ENCODE data around the gene ST6GALNAC3.
"Not testable (repeated sequence)": the region's sequence is repeated elsewhere in the genome, so short reads cannot be mapped to it uniquely, and the experiment has no call there.

Gene ST6GALNAC3

GRCh38 chr1:76074321-76075187 is at the start of gene ST6GALNAC3:
TSS of gene ST6GALNAC3 (plus strand) at chr1:76074746.
- H3K4me3 Mint-ChIP-seq, result peak within 1 kb of the TSS; percentile 75
- CTCF ChIA-PET, result no interaction called here
- no peak within 1 kb of the TSS for H3K27ac Mint-ChIP-seq
- no peaks in the 10 kb centered on the region for H3K9me3 Mint-ChIP-seq
- DNase-seq, result peak; percentile 84
- H3K4me1 Mint-ChIP-seq, result peaks cover 24% of the 10 kb centered on the region
- H3K36me3 Mint-ChIP-seq, result no peaks in the 10 kb centered on the region
- H3K27me3 Mint-ChIP-seq, result peaks cover 13% of the 10 kb centered on the region

GRCh38 chr1:76027341-76027740 is 47.2 kb upstream of the ST6GALNAC3 start:
- no peak for DNase-seq
- Mint-ChIP-seq H3K4me1 (peaks cover 16% of the 10 kb centered on the region), H3K4me3 (no peak overlapping the region), H3K9me3 (no peaks in the 10 kb centered on the region), H3K36me3 (no peaks in the 10 kb centered on the region), H3K27ac (no peak overlapping the region), H3K27me3 (no peaks in the 10 kb centered on the region)
- CTCF ChIA-PET, result no interaction called here

- Mint-ChIP-seq H3K4me1 (peaks cover 5% of the 10 kb centered on the region), H3K4me3 (no peak overlapping the region), H3K36me3 (no peaks in the 10 kb centered on the region), H3K27ac (no peak overlapping the region), H3K27me3 (no peaks in the 10 kb centered on the region), H3K9me3 (no peaks in the 10 kb centered on the region)
- CTCF ChIA-PET, result no interaction called here
- DNase-seq, result no peak
These were observed 45.2 kb upstream of the ST6GALNAC3 start for GRCh38 chr1:76029331-76029730.

- Mint-ChIP-seq H3K4me3 (no peak overlapping the region), H3K9me3 (no peaks in the 10 kb centered on the region), H3K27ac (no peak overlapping the region), H3K4me1 (no peaks in the 10 kb centered on the region), H3K27me3 (no peaks in the 10 kb centered on the region), H3K36me3 (no peaks in the 10 kb centered on the region)
- DNase-seq, result no peak
- CTCF ChIA-PET, result no interaction called here
These were observed 43.0 kb upstream of the ST6GALNAC3 start for GRCh38 chr1:76031496-76031895.

GRCh38 chr1:76033800-76034475 is 40.6 kb upstream of the ST6GALNAC3 start:
- H3K9me3 Mint-ChIP-seq, result no peaks in the 10 kb centered on the region
- H3K36me3 Mint-ChIP-seq, result no peaks in the 10 kb centered on the region
- no peaks in the 10 kb centered on the region for H3K27me3 Mint-ChIP-seq
- H3K27ac Mint-ChIP-seq, result no peak overlapping the region
- no peaks in the 10 kb centered on the region for H3K4me1 Mint-ChIP-seq
- CTCF ChIA-PET, result no interaction called here
- H3K4me3 Mint-ChIP-seq, result no peak overlapping the region
- DNase-seq, result no peak

- no peak for DNase-seq
- CTCF ChIA-PET, result no interaction called here
- Mint-ChIP-seq H3K27me3 (no peaks in the 10 kb centered on the region), H3K4me3 (no peak overlapping the region), H3K27ac (no peak overlapping the region), H3K4me1 (no peaks in the 10 kb centered on the region), H3K36me3 (no peaks in the 10 kb centered on the region), H3K9me3 (no peaks in the 10 kb centered on the region)
These were observed 39.5 kb upstream of the ST6GALNAC3 start for GRCh38 chr1:76035053-76035452.

- H3K27me3 Mint-ChIP-seq, result peaks cover 4% of the 10 kb centered on the region
- DNase-seq, result no peak
- CTCF ChIA-PET, result no interaction called here
- H3K9me3 Mint-ChIP-seq, result no peaks in the 10 kb centered on the region
- no peaks in the 10 kb centered on the region for H3K36me3 Mint-ChIP-seq
- H3K27ac Mint-ChIP-seq, result no peak overlapping the region
- no peaks in the 10 kb centered on the region for H3K4me1 Mint-ChIP-seq
- no peak overlapping the region for H3K4me3 Mint-ChIP-seq
These were observed 37.2 kb upstream of the ST6GALNAC3 start for GRCh38 chr1:76037324-76037723.

GRCh38 chr1:76038287-76039004 is 36.1 kb upstream of the ST6GALNAC3 start:
- Mint-ChIP-seq H3K4me3 (no peak overlapping the region), H3K4me1 (no peaks in the 10 kb centered on the region), H3K27ac (no peak overlapping the region), H3K36me3 (no peaks in the 10 kb centered on the region), H3K9me3 (no peaks in the 10 kb centered on the region), H3K27me3 (peaks cover 4% of the 10 kb centered on the region)
- no peak for DNase-seq
- CTCF ChIA-PET, result no interaction called here

GRCh38 chr1:76046149-76046548 is 28.4 kb upstream of the ST6GALNAC3 start:
- CTCF ChIA-PET, result no interaction called here
- no peaks in the 10 kb centered on the region for H3K9me3 Mint-ChIP-seq
- H3K27ac Mint-ChIP-seq, result no peak overlapping the region
- no peak overlapping the region for H3K4me3 Mint-ChIP-seq
- H3K27me3 Mint-ChIP-seq, result peaks cover 11% of the 10 kb centered on the region
- no peak for DNase-seq
- no peaks in the 10 kb centered on the region for H3K4me1 Mint-ChIP-seq
- no peaks in the 10 kb centered on the region for H3K36me3 Mint-ChIP-seq

- H3K9me3 Mint-ChIP-seq, result no peaks in the 10 kb centered on the region
These were observed 26.3 kb upstream of the ST6GALNAC3 start for GRCh38 chr1:76048219-76048618.

GRCh38 chr1:76048926-76049325 is 25.6 kb upstream of the ST6GALNAC3 start:
- CTCF ChIA-PET, result no interaction called here
- no peaks in the 10 kb centered on the region for H3K9me3 Mint-ChIP-seq
- peaks cover 3% of the 10 kb centered on the region for H3K4me1 Mint-ChIP-seq
- H3K27ac Mint-ChIP-seq, result no peak overlapping the region
- H3K27me3 Mint-ChIP-seq, result peaks cover 5% of the 10 kb centered on the region
- H3K4me3 Mint-ChIP-seq, result no peak overlapping the region
- H3K36me3 Mint-ChIP-seq, result no peaks in the 10 kb centered on the region
- no peak for DNase-seq

More at GRCh38 chr1:76048219-76048618, 26.3 kb upstream of the ST6GALNAC3 start:
- H3K4me1 Mint-ChIP-seq, result peaks cover 2% of the 10 kb centered on the region
- CTCF ChIA-PET, result no interaction called here
- no peak overlapping the region for H3K27ac Mint-ChIP-seq
- no peaks in the 10 kb centered on the region for H3K36me3 Mint-ChIP-seq
- no peak for DNase-seq
- no peak overlapping the region for H3K4me3 Mint-ChIP-seq
- H3K27me3 Mint-ChIP-seq, result peaks cover 7% of the 10 kb centered on the region

GRCh38 chr1:76049498-76049897 is 25.0 kb upstream of the ST6GALNAC3 start:
- H3K36me3 Mint-ChIP-seq, result no peaks in the 10 kb centered on the region
- H3K4me1 Mint-ChIP-seq, result peaks cover 3% of the 10 kb centered on the region
- H3K27ac Mint-ChIP-seq, result no peak overlapping the region
- no peak overlapping the region for H3K4me3 Mint-ChIP-seq
- no peak for DNase-seq
- H3K9me3 Mint-ChIP-seq, result no peaks in the 10 kb centered on the region
- CTCF ChIA-PET, result no interaction called here
- peaks cover 4% of the 10 kb centered on the region for H3K27me3 Mint-ChIP-seq

GRCh38 chr1:76050073-76050472 is 24.5 kb upstream of the ST6GALNAC3 start:
- H3K36me3 Mint-ChIP-seq, H3K4me3 Mint-ChIP-seq, H3K27me3 Mint-ChIP-seq, DNase-seq, H3K4me1 Mint-ChIP-seq, H3K9me3 Mint-ChIP-seq, CTCF ChIA-PET: not testable (repeated sequence)
- peak overlapping the region; percentile 70 for H3K27ac Mint-ChIP-seq

GRCh38 chr1:76053021-76053420 is 21.5 kb upstream of the ST6GALNAC3 start:
- Mint-ChIP-seq H3K27ac (no peak overlapping the region), H3K27me3 (no peaks in the 10 kb centered on the region), H3K4me1 (peaks cover 3% of the 10 kb centered on the region), H3K4me3 (no peak overlapping the region), H3K9me3 (no peaks in the 10 kb centered on the region), H3K36me3 (no peaks in the 10 kb centered on the region)
- DNase-seq, result no peak
- CTCF ChIA-PET, result interaction anchor here (1.6 kb wide), 1 partner anchor 61 kb away, joined by 4 read pairs; no protein-coding TSS in a partner anchor
